Esophagus muscularis mucosa (tissue), 4 donors: ENCODE measurements around the gene RGS19. TPM values are rescaled to one million over a fixed set of nuclear protein-coding genes. Genes with fewer than 3 reads are reported as not detected.
A peak's percentile ranks its signal among the peaks of the same experiment; 100 is the strongest.

Source experiments
- DNase-seq: peaks from one replicate; pipeline ENCODE4 v3.0.0-alpha.2; 2017; ENCODE audit errors: extremely low spot score
- H3K27ac ChIP-seq, 4 donors: fragments of 200-600 bp; sonication (generic); replicated peaks in 1 of 4; 1 replicate in 3 of 4; 2 replicates in 1 of 4; pipeline ENCODE4 v1.5.1; 2016 to 2019; ENCODE audit warnings: mild to moderate bottlenecking in 1 of 4
- H3K27me3 ChIP-seq, 4 donors: fragments of 200-600 bp; sonication (generic); one replicate each; pipeline versions ENCODE4 v1.5.1 to v1.6.0; 2016 to 2019
- H3K36me3 ChIP-seq, 4 donors: fragments of 200-600 bp; sonication (generic); one replicate each; pipeline ENCODE4 v1.5.1; 2016 to 2019
- H3K4me1 ChIP-seq, 4 donors: fragments of 200-600 bp; sonication (generic); one replicate each; pipeline ENCODE4 v1.5.1; 2016 to 2019
- H3K4me3 ChIP-seq, 4 donors: fragments of 200-600 bp; sonication (generic); 1 replicate in 2 of 4; 2 replicates in 2 of 4; pipeline ENCODE4 v1.5.1; 2016 to 2019; ENCODE audit warnings: mild to moderate bottlenecking in 4 of 4, moderate library complexity in 1 of 4
- H3K9me3 ChIP-seq, 4 donors: fragments of 200-600 bp; sonication (generic); 1 replicate in 3 of 4; 2 replicates in 1 of 4; pipeline ENCODE4 v1.5.1; 2016 to 2019
- EP300 ChIP-seq: sonication (generic); formaldehyde crosslinking; IDR thresholded peaks from one replicate; pipeline ENCODE4 v1.6.1; 2017; ENCODE audit warnings: antibody characterized with exemption
- POLR2A ChIP-seq: fragments of 450-650 bp; IDR thresholded peaks from one replicate; pipeline ENCODE4 v1.6.1; 2017; ENCODE audit warnings: antibody characterized with exemption, moderate library complexity, mild to moderate bottlenecking, low read depth
- POLR2AphosphoS5 ChIP-seq, 2 donors: sonication (generic); formaldehyde crosslinking; IDR thresholded peaks; one replicate each; pipeline ENCODE4 v1.6.1; 2017; ENCODE audit warnings: antibody characterized with exemption in 2 of 2
- WGBS: methylation state at CpG from one replicate; pipeline ENCODE4 v1.1.5; 2018; 5-methylcytosine and 5-hydroxymethylcytosine counted together
- intact Hi-C: fragments of 100-400 bp; cut with DNase I; formaldehyde crosslinking; loops from one replicate; pipeline ENCODE4 v1.15.1; 2023
- total RNA-seq, 4 donors: library from RNA; depleted of rRNA; stranded (reverse); fragments of >200 nt; gene quantifications; one replicate each; pipeline versions ENCODE4 v1.1.0 to v1.2.1, GENCODE V29; 2016
- TF ChIP-seq, protein P1 (sequence below), 3 experiments: fragments of 200-600 bp in 2 of 3; fragments of 450-650 bp in 1 of 3; sonication (generic) in 2 of 3; IDR thresholded peaks; one replicate each; pipeline ENCODE4 v1.5.1; 2017 to 2019; ENCODE audit warnings: antibody characterized with exemption in 3 of 3, mild to moderate bottlenecking in 2 of 3, moderate library complexity in 1 of 3

The RGS19 gene
- total RNA-seq, 4 donors from 2014 or later: 11.4 to 17.7 (median 12.7) TPM

DNA sequence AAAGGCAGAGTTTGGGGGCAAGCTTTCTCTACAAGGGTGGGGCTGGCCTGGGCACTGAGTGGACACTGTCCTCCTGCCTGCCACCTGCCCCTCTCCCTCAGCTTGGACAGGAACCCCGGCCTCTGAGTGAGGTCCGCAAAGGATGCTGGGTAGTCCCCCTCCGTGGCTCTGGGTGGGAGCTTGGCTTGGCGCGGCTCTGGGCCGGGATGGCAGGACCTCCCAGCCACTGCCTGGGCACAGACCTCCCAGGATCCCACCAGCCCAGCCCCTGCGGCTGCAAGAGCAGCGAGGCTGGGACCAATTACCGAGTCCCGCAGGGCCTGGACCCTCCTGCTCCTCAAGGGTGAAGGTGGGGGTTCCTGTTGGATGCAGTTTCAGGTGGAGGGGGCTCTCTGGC, 27.0 kb downstream of the RGS19 start:
- H3K27ac ChIP-seq: peak overlapping the region; percentile 49 to 77 (median 68)
- peaks cover 0 to 9% (median 0%) of the 10 kb centered on the region in 4 donors for H3K36me3 ChIP-seq
- H3K27me3 ChIP-seq: peaks cover 0 to 100% (median 33%) of the 10 kb centered on the region in 4 donors
- TF ChIP-seq EP300: no peak
- TF ChIP-seq, protein P1, sequence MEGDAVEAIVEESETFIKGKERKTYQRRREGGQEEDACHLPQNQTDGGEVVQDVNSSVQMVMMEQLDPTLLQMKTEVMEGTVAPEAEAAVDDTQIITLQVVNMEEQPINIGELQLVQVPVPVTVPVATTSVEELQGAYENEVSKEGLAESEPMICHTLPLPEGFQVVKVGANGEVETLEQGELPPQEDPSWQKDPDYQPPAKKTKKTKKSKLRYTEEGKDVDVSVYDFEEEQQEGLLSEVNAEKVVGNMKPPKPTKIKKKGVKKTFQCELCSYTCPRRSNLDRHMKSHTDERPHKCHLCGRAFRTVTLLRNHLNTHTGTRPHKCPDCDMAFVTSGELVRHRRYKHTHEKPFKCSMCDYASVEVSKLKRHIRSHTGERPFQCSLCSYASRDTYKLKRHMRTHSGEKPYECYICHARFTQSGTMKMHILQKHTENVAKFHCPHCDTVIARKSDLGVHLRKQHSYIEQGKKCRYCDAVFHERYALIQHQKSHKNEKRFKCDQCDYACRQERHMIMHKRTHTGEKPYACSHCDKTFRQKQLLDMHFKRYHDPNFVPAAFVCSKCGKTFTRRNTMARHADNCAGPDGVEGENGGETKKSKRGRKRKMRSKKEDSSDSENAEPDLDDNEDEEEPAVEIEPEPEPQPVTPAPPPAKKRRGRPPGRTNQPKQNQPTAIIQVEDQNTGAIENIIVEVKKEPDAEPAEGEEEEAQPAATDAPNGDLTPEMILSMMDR (IDR thresholded peaks at IDR 0.05): no peak
- TF ChIP-seq POLR2AphosphoS5 (IDR thresholded peaks at IDR 0.05): no peak
- TF ChIP-seq POLR2A: no peak
- WGBS: 96% methylated on average over 4 of the region's 10 CpGs
- peaks cover 27 to 68% (median 58%) of the 10 kb centered on the region in 4 donors for H3K4me1 ChIP-seq
- no peak for DNase-seq
- no peak overlapping the region for H3K4me3 ChIP-seq
- no peaks in the 10 kb centered on the region for H3K9me3 ChIP-seq
- intact Hi-C loops: no loop called here

GRCh38 chr20:64051561-64052325, 27.6 kb downstream of the RGS19 start:
- peaks cover 26 to 63% (median 54%) of the 10 kb centered on the region in 4 donors for H3K4me1 ChIP-seq
- WGBS: 84% methylated on average over 5 of the region's 15 CpGs
- H3K9me3 ChIP-seq: no peaks in the 10 kb centered on the region
- H3K27me3 ChIP-seq: peaks cover 0 to 100% (median 36%) of the 10 kb centered on the region in 4 donors
- H3K27ac ChIP-seq: peak overlapping the region; percentile 57 to 77 (median 71)
- DNase-seq: no peak
- intact Hi-C loops: no loop called here
- H3K36me3 ChIP-seq: peaks cover 0 to 15% (median 0%) of the 10 kb centered on the region in 4 donors
- TF ChIP-seq POLR2AphosphoS5 (IDR thresholded peaks at IDR 0.05): peak; percentile 65 to 77
- no peak for TF ChIP-seq EP300
- H3K4me3 ChIP-seq: no peak overlapping the region

DNA sequence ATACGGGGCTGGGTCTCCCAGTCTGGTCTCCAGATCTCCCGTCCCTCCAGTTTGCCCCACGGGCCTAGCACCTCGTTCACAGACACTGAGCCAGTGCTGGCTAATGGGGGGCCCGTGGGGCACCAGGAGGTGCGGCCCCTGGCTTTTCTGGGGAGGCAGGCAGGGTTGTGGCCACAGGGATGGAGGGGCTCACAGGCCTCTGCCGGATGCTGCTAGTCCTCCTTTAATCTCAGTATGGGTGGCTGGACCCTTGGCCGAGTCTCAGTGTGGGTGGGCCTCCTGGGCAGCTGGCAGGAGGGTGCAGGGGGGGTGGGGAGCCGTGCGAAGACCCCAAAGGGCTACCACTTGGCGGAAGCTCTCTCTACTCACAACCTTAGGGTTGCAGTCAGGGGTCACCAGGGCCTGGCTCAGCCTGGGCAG, 28.3 kb downstream of the RGS19 start:
- TF ChIP-seq POLR2A: no peak
- TF ChIP-seq POLR2AphosphoS5 (IDR thresholded peaks at IDR 0.05): no peak
- TF ChIP-seq EP300: no peak
- TF ChIP-seq, protein P1 (IDR thresholded peaks at IDR 0.05): no peak
- H3K27ac ChIP-seq: peak overlapping the region; percentile 57 to 77 (median 74)
- 89% methylated on average over 3 of the region's 11 CpGs for WGBS
- no peak for DNase-seq
- H3K27me3 ChIP-seq: peaks cover 0 to 100% (median 36%) of the 10 kb centered on the region in 4 donors
- H3K4me3 ChIP-seq: peak overlapping the region in 3 of 4 donors; percentile 46 to 57 (median 47)
- H3K36me3 ChIP-seq: peaks cover 0 to 21% (median 0%) of the 10 kb centered on the region in 4 donors
- intact Hi-C loops: no loop called here
- H3K9me3 ChIP-seq: no peaks in the 10 kb centered on the region
- H3K4me1 ChIP-seq: peaks cover 20 to 56% (median 49%) of the 10 kb centered on the region in 4 donors

- Histone ChIP-seq H3K4me1 (peaks cover 20 to 55% (median 44%) of the 10 kb centered on the region in 4 donors), H3K27ac (peak overlapping the region; percentile 57 to 77 (median 74)), H3K36me3 (peaks cover 0 to 21% (median 0%) of the 10 kb centered on the region in 4 donors), H3K9me3 (no peaks in the 10 kb centered on the region), H3K4me3 (peak overlapping the region; percentile 45 to 57 (median 46)), H3K27me3 (peaks cover 0 to 100% (median 36%) of the 10 kb centered on the region in 4 donors)
- intact Hi-C loops: no loop called here
- TF ChIP-seq, protein P1 (IDR thresholded peaks at IDR 0.05): no peak
- no peak for TF ChIP-seq EP300
- no peak for TF ChIP-seq POLR2A
- TF ChIP-seq POLR2AphosphoS5 (IDR thresholded peaks at IDR 0.05): no peak
- no peak for DNase-seq
- 87% methylated on average over 5 of the region's 23 CpGs for WGBS
These were observed 28.9 kb downstream of the RGS19 start for GRCh38 chr20:64050261-64051032.

DNA sequence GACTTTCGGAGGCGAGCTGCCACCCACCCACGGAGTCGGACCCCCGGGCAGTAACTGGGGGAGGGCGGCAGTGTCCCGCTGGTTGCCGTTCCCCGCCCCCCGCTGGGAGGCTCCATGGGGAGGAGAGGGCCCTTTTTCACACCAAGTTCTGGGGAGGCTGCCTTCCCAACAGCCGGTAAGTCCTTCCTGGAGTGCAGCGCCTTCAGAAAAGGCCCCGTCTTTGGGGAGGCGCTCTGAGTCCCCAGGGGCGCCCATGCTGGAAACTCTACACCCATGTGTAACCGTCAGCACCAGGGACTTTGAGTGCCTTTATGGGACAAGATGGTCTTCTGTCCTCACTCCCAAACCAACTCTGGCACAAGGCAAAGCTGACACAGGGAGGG, 29.4 kb downstream of the RGS19 start:
- WGBS: 21% methylated on average over 11 of the region's 16 CpGs
- peaks cover 0 to 21% (median 0%) of the 10 kb centered on the region in 4 donors for H3K36me3 ChIP-seq
- H3K27me3 ChIP-seq: peaks cover 0 to 100% (median 36%) of the 10 kb centered on the region in 4 donors
- no peaks in the 10 kb centered on the region for H3K9me3 ChIP-seq
- intact Hi-C loops: no loop called here
- TF ChIP-seq, protein P1 (IDR thresholded peaks at IDR 0.05): no peak
- TF ChIP-seq POLR2A: no peak
- no peak for TF ChIP-seq POLR2AphosphoS5 (IDR thresholded peaks at IDR 0.05)
- peaks cover 15 to 61% (median 41%) of the 10 kb centered on the region in 4 donors for H3K4me1 ChIP-seq
- no peak for DNase-seq
- H3K4me3 ChIP-seq: peak overlapping the region; percentile 45 to 57 (median 46)
- peak overlapping the region; percentile 57 to 77 (median 74) for H3K27ac ChIP-seq
